ENCODE results near the gene RPS15.

The RPS15 gene

DNA sequence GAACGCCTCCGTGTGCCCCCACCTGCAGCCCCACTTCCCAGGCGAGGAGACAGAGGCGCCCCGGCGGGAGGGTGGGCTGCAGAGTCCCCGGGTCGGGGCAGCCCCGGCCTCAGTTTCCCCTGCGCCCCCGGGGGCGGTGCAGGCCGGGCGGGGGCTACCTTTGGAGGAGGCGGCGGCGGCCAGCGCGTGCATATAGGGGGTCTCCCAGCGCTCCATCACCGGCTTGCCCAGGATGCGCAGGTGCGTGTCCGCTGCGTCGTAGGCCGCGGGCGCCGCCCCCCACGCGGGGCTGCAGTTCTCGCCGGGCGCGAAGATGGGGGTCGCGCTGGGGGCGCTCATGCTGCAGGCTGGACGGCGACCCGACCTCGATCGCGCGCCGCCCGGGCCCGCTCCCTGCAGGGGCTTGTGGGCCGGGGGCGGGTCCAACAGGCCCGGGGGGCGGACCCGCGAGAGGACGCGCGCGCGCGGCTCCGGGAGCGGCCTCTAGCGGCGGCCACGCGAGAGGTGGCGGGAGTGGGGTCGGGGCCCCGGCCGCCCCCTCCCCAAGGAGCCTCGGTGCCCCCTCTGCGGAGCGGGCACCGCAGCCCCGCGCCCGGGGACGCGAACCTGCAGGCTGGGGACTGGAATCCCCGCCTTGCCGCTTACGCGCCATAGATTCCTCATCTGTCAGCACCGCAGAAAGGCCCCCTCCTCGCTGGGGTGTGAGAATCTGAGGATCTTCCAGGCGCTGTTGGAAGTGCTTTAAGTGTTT lies 36.9 kb upstream of the RPS15 start, which contains the start of gene GAMT:
GAMT (minus strand) TSS at position 405 of the 751 bp plus-strand sequence; CDS start at position 339, 66 bp downstream.
- Histone ChIP-seq H3K4me2 (ENCODE audit: low read length) (peak within 1 kb of the TSS; percentile 88), H3K36me3 (ENCODE audit: insufficient read depth, low read length) (no peaks in the 10 kb centered on the region; the same call in 1 of the 2 replicates), H3K4me3 (ENCODE audit: low read depth, low read length, poor library complexity, severe bottlenecking) (peak within 1 kb of the TSS; percentile 78), H3F3A (ENCODE audit: insufficient read depth, low read length) (no peaks in the 10 kb centered on the region), H3K4me1 (ENCODE audit: insufficient read depth, low read length, severe bottlenecking) (peaks cover 23% of the 10 kb centered on the region), H3K9me2 (ENCODE audit: low read depth, low read length) (no peaks in the 10 kb centered on the region), H2AFZ (ENCODE audit: low read length) (no peak within 1 kb of the TSS), H3K9me3 (ENCODE audit: low read length) (no peaks in the 10 kb centered on the region), H4K20me1 (ENCODE audit: insufficient read depth, low read length) (no peaks in the 10 kb centered on the region), H3K27me3 (ENCODE audit: insufficient read depth, low read length) (peaks cover 6% of the 10 kb centered on the region; the same call in 1 of the 2 replicates), H3K9ac (ENCODE audit: low read length) (peak within 1 kb of the TSS; percentile 78), H3K79me2 (ENCODE audit: insufficient read depth, low read length) (no peaks in the 10 kb centered on the region), H3K27ac (ENCODE audit: low read depth, low read length, poor library complexity, severe bottlenecking) (no peak within 1 kb of the TSS)
- TF ChIP-seq EZH2 (IDR thresholded peaks at IDR 0.05; ENCODE audit: borderline replicate concordance, low read length) = no peak
- TF ChIP-seq CTCF (IDR thresholded peaks at IDR 0.05; ENCODE audit: low read length) = peak; percentile 45

DNA sequence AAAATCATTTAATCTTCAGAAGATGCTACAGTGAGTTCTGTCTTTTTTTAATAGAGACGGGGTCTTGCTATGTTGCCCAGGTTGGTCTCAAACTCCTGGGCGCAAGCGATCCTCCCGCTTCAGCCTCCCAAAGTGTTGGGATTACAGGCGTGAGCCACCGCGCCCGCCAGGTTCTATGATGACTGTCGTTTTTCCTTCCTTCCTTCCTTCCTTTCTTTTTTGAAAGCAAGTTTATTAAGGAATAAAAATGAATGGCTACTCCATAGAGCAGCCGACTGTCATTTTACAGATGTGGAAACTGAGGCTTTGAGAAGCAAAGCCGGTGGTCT lies 36.3 kb upstream of the RPS15 start:
- Histone ChIP-seq H3K27ac (ENCODE audit: low read depth, low read length, poor library complexity, severe bottlenecking) (no peak overlapping the region), H3K4me2 (ENCODE audit: low read length) (peak overlapping the region; percentile 88), H2AFZ (ENCODE audit: low read length) (no peak overlapping the region)

DNA sequence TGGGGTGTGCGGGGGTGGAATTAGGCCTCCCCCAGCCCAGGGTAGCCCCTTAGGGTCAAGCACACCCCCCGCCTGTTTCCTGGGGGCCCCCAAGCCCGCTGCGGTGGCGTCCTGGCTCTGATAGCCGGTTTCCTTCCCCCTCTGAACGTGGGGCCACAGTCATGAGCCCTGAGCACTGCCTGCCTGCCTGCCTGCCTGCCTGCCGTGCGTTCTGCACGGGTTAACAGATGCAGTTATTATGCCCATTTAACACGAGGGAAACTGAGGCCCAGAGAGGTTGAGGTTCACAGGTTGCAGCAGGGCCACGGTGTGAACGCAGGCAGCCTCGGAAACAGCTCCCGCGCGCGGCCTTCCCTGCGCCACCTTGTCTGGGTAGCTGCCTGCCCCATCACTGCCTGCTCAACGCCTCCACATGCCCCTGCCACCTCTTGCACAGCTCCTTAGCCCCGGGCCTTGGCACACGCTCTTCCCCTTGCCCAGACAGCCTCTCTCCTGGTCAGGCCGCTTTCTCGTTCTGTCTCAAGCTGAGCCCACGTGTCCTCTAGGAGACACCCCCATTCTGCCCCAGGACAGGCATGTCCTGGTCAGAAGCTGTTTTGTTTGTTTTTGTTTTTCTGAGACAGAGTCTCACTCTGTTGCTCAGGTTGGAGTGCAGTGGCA lies 35.7 kb upstream of the RPS15 start:
- no peaks in the 10 kb centered on the region for H4K20me1 ChIP-seq (ENCODE audit: insufficient read depth, low read length)
- peaks cover 30% of the 10 kb centered on the region for H3K4me1 ChIP-seq (ENCODE audit: insufficient read depth, low read length, severe bottlenecking)
- no peak overlapping the region for H2AFZ ChIP-seq (ENCODE audit: low read length)
- H3F3A ChIP-seq (ENCODE audit: insufficient read depth, low read length) = no peaks in the 10 kb centered on the region
- H3K27ac ChIP-seq (ENCODE audit: low read depth, low read length, poor library complexity, severe bottlenecking) = no peak overlapping the region
- H3K9ac ChIP-seq (ENCODE audit: low read length) = no peak overlapping the region; the same call in 1 of the 2 replicates
- H3K9me2 ChIP-seq (ENCODE audit: low read depth, low read length) = no peaks in the 10 kb centered on the region
- no peak for TF ChIP-seq CTCF (IDR thresholded peaks at IDR 0.05; ENCODE audit: low read length)
- TF ChIP-seq EZH2 (IDR thresholded peaks at IDR 0.05; ENCODE audit: borderline replicate concordance, low read length) = no peak
- no peak overlapping the region for H3K4me2 ChIP-seq (ENCODE audit: low read length)
- H3K9me3 ChIP-seq (ENCODE audit: low read length) = no peaks in the 10 kb centered on the region
- H3K4me3 ChIP-seq (ENCODE audit: low read depth, low read length, poor library complexity, severe bottlenecking) = no peak overlapping the region
- H3K36me3 ChIP-seq (ENCODE audit: insufficient read depth, low read length) = no peaks in the 10 kb centered on the region; the same call in 1 of the 2 replicates
- H3K27me3 ChIP-seq (ENCODE audit: insufficient read depth, low read length) = peaks cover 6% of the 10 kb centered on the region; the same call in 1 of the 2 replicates
- H3K79me2 ChIP-seq (ENCODE audit: insufficient read depth, low read length) = no peaks in the 10 kb centered on the region

More for the DNA sequence above, 36.3 kb upstream of the RPS15 start:
- H3K9ac ChIP-seq (ENCODE audit: low read length) = peak overlapping the region; percentile 78
- no peak for TF ChIP-seq EZH2 (IDR thresholded peaks at IDR 0.05; ENCODE audit: borderline replicate concordance, low read length)
- TF ChIP-seq CTCF (IDR thresholded peaks at IDR 0.05; ENCODE audit: low read length) = no peak
- H4K20me1 ChIP-seq (ENCODE audit: insufficient read depth, low read length) = no peaks in the 10 kb centered on the region
- H3K9me3 ChIP-seq (ENCODE audit: low read length) = no peaks in the 10 kb centered on the region
- no peaks in the 10 kb centered on the region for H3K9me2 ChIP-seq (ENCODE audit: low read depth, low read length)
- H3K79me2 ChIP-seq (ENCODE audit: insufficient read depth, low read length) = no peaks in the 10 kb centered on the region
- H3K4me1 ChIP-seq (ENCODE audit: insufficient read depth, low read length, severe bottlenecking) = peaks cover 29% of the 10 kb centered on the region
- no peaks in the 10 kb centered on the region; the same call in 1 of the 2 replicates for H3K36me3 ChIP-seq (ENCODE audit: insufficient read depth, low read length)
- H3K4me3 ChIP-seq (ENCODE audit: low read depth, low read length, poor library complexity, severe bottlenecking) = peak overlapping the region; percentile 78
- no peaks in the 10 kb centered on the region for H3F3A ChIP-seq (ENCODE audit: insufficient read depth, low read length)
- peaks cover 6% of the 10 kb centered on the region; the same call in 1 of the 2 replicates for H3K27me3 ChIP-seq (ENCODE audit: insufficient read depth, low read length)
